GM12873 (cell line): ENCODE results near the gene TMEM178B.

Source experiments
- CTCF ChIP-seq: IDR thresholded peaks from 2 replicates; pipeline ENCODE4 v1.5.1; 2012; ENCODE audit warnings: low read depth, mild to moderate bottlenecking, moderate library complexity, low read length, control low read depth; ENCODE audit not compliant: insufficient read depth; ENCODE audit errors: missing control alignments

Gene TMEM178B

GRCh38 chr7:141328290-141328689, 254.4 kb downstream of the TMEM178B start:
- no peak for TF ChIP-seq CTCF

- TF ChIP-seq CTCF: no peak
Measured at GRCh38 chr7:141333459-141333858, 259.6 kb downstream of the TMEM178B start.

GRCh38 chr7:141335164-141335563, 261.3 kb downstream of the TMEM178B start:
- no peak for TF ChIP-seq CTCF

GRCh38 chr7:141339603-141340002, 265.7 kb downstream of the TMEM178B start:
- no peak for TF ChIP-seq CTCF

GRCh38 chr7:141340991-141341390, 267.1 kb downstream of the TMEM178B start:
- no peak for TF ChIP-seq CTCF

- no peak for TF ChIP-seq CTCF
Measured at GRCh38 chr7:141342621-141343408, 269.0 kb downstream of the TMEM178B start.

GRCh38 chr7:141344153-141344935, 270.5 kb downstream of the TMEM178B start:
- TF ChIP-seq CTCF: no peak
